Measurements from ENCODE around the gene AMZ2. TPM values are rescaled to one million over a fixed set of nuclear protein-coding genes. Genes with fewer than 3 reads are reported as not detected.
A peak's percentile ranks its signal among the peaks of the same experiment; 100 is the strongest.
"Not testable (repeated sequence)": the region's sequence is repeated elsewhere in the genome, so short reads cannot be mapped to it uniquely, and the experiment has no call there.

Gene AMZ2
- polyA plus RNA-seq, 3 donors: 34.0 to 67.6 (median 67.2) TPM

DNA sequence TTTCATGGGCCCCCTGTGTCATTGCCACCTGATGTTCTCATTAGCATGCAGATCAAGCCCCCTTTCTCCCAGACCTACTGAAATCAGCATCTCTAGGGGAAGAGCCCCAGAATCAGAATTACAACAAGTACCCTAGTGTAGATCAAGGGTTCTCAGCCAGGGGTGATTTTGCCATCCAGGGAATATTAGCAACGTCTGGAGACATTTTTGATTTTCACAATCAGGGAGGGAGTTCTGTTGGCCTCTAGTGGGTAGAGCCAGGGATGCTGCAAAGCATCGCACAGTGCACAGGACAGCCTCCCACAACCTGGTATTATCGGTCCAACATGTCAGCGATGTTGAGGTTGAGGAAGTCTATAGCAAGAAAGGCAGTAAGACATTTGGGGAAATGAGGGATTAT, 7.3 kb downstream of the AMZ2 start:
- Histone ChIP-seq H3K4me2 (replicated peaks; ENCODE audit: extremely low read depth, low read length, poor library complexity, severe bottlenecking) (peak overlapping the region; percentile 39), H3K9me3 (replicated peaks in 1 of 2; ENCODE audit: control insufficient read depth in 1 of 2, insufficient read depth in 1 of 2, low read length in 2 of 2) (no peaks in the 10 kb centered on the region), H3K27me3 (ENCODE audit: control insufficient read depth in 2 of 2, insufficient read depth in 2 of 2, low read length in 2 of 2) (peaks cover 0 to 6% of the 10 kb centered on the region in 2 donors), H3K36me3 (replicated peaks in 1 of 2; ENCODE audit: control insufficient read depth in 1 of 2, insufficient read depth in 2 of 2, low read length in 2 of 2) (peaks cover 2 to 8% of the 10 kb centered on the region in 2 donors), H3K9ac (ENCODE audit: insufficient read depth, low read length, poor library complexity, severe bottlenecking) (no peak overlapping the region), H3K27ac (ENCODE audit: low read depth in 1 of 2, low read length in 2 of 2) (peak overlapping the region in 1 of 2 donors; percentile 75), H2AFZ (ENCODE audit: insufficient read depth, low read depth, low read length, poor library complexity, severe bottlenecking) (no peak overlapping the region), H3K4me3 (replicated peaks in 1 of 3; ENCODE audit: low read depth in 2 of 3, low read length in 3 of 3) (no peak overlapping the region), H4K20me1 (ENCODE audit: insufficient read depth, low read length) (no peaks in the 10 kb centered on the region), H3K79me2 (ENCODE audit: insufficient read depth, low read length) (no peaks in the 10 kb centered on the region), H3K4me1 (ENCODE audit: control insufficient read depth in 1 of 2, insufficient read depth in 2 of 2, low read length in 2 of 2) (peaks cover 35 to 41% of the 10 kb centered on the region in 2 donors)
- Mint-ChIP-seq H3K27me3 (ENCODE audit: low read depth in 3 of 3) (peaks cover 8 to 9% (median 8%) of the 10 kb centered on the region in 3 donors), H3K4me1 (peaks cover 67% of the 10 kb centered on the region), H3K4me3 (peak overlapping the region in 1 of 2 donors; percentile 2), H3K36me3 (peaks cover 47 to 68% of the 10 kb centered on the region in 2 donors), H3K9me3 (peaks cover 0 to 5% (median 0%) of the 10 kb centered on the region in 7 donors), H3K27ac (peak overlapping the region in 6 of 7 donors; percentile 20 to 91 (median 78))
- 57% methylated on average over 4 of the region's 4 CpGs for WGBS (ENCODE audit: insufficient coverage)
- intact Hi-C loops (cut with micrococcal nuclease): no loop called here
- TF ChIP-seq, protein P1, sequence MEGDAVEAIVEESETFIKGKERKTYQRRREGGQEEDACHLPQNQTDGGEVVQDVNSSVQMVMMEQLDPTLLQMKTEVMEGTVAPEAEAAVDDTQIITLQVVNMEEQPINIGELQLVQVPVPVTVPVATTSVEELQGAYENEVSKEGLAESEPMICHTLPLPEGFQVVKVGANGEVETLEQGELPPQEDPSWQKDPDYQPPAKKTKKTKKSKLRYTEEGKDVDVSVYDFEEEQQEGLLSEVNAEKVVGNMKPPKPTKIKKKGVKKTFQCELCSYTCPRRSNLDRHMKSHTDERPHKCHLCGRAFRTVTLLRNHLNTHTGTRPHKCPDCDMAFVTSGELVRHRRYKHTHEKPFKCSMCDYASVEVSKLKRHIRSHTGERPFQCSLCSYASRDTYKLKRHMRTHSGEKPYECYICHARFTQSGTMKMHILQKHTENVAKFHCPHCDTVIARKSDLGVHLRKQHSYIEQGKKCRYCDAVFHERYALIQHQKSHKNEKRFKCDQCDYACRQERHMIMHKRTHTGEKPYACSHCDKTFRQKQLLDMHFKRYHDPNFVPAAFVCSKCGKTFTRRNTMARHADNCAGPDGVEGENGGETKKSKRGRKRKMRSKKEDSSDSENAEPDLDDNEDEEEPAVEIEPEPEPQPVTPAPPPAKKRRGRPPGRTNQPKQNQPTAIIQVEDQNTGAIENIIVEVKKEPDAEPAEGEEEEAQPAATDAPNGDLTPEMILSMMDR (IDR thresholded peaks at IDR 0.05): no peak
- no peak for DNase-seq

DNA sequence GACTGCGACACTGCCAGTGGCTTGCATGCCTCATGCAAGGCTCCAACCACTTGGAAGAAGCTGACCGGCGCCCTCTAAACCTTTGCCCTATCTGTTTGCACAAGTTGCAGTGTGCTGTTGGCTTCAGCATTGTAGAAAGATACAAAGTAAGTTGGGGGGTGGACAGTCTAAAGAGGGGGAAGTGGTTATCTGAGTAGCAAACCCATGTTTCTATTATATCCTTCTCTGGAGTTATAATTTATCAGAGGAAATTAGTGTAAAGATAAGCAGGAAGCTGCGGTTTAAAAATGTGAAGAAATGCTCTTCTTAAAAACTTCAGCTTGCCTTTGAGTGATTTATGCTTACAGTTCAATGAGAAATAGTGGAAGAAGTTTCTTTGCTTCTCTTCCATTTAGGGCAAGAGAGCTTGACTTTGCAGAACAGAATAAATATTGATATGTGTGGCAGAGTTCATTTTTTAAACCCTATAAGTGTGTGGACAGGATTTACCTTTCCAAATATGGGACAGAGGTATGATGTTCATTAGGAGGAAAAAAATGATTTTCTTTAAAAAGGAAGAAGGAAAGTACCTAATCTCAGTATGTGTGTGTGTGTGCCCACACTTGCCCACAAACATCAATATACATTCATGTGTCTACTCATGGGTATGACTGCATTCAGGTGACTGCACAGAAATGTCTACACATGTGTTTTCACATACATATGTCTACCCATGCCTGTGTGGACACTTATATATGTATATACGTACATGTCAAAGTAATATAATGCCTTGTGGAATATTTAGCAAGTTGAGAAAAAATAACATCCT, 8.1 kb downstream of the AMZ2 start:
- H3K36me3 ChIP-seq (replicated peaks in 1 of 2; ENCODE audit: control insufficient read depth in 1 of 2, insufficient read depth in 2 of 2, low read length in 2 of 2): peaks cover 2 to 7% of the 10 kb centered on the region in 2 donors
- TF ChIP-seq, protein P1 (IDR thresholded peaks at IDR 0.05): no peak

DNA sequence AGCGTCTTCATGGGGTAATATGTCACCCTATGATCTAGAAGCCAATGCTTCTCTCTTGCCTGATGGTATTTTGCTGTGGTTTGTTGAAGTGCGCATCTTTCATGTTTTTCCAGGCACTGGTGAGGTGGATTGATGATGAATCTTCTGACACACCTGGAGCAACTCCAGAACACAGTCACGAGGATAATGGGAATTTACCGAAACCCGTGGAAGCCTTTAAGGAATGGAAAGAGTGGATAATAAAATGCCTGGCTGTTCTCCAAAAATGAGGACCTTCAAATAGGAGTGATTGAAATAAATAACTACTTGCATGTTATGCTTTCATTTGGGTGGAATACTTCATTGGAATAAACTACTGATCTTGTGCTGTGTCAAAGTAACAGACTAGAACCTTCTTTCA, 8.9 kb downstream of the AMZ2 start:
- Mint-ChIP-seq H3K27me3 (ENCODE audit: low read depth in 3 of 3) (peaks cover 8 to 12% (median 12%) of the 10 kb centered on the region in 3 donors), H3K27ac (peak overlapping the region in 2 of 7 donors; percentile 30 to 91), H3K36me3 (peaks cover 47 to 68% of the 10 kb centered on the region in 2 donors), H3K4me1 (peaks cover 64% of the 10 kb centered on the region)
- H3K9me3 Mint-ChIP-seq; H2AFZ ChIP-seq (ENCODE audit: insufficient read depth, low read depth, low read length, poor library complexity, severe bottlenecking); H3K4me3 ChIP-seq (replicated peaks in 1 of 3; ENCODE audit: low read depth in 2 of 3, low read length in 3 of 3); H3K79me2 ChIP-seq (ENCODE audit: insufficient read depth, low read length); DNase-seq; H3K27me3 ChIP-seq (ENCODE audit: control insufficient read depth in 2 of 2, insufficient read depth in 2 of 2, low read length in 2 of 2); H3K36me3 ChIP-seq (replicated peaks in 1 of 2; ENCODE audit: control insufficient read depth in 1 of 2, insufficient read depth in 2 of 2, low read length in 2 of 2); H4K20me1 ChIP-seq (ENCODE audit: insufficient read depth, low read length); H3K4me3 Mint-ChIP-seq; intact Hi-C loops (cut with micrococcal nuclease); H3K27ac ChIP-seq (ENCODE audit: low read depth in 1 of 2, low read length in 2 of 2); H3K9me3 ChIP-seq (replicated peaks in 1 of 2; ENCODE audit: control insufficient read depth in 1 of 2, insufficient read depth in 1 of 2, low read length in 2 of 2); H3K9ac ChIP-seq (ENCODE audit: insufficient read depth, low read length, poor library complexity, severe bottlenecking); H3K4me2 ChIP-seq (replicated peaks; ENCODE audit: extremely low read depth, low read length, poor library complexity, severe bottlenecking): not testable (repeated sequence)
- H3K4me1 ChIP-seq (ENCODE audit: control insufficient read depth in 1 of 2, insufficient read depth in 2 of 2, low read length in 2 of 2): peaks cover 34 to 38% of the 10 kb centered on the region in 2 donors
- 82% methylated on average over 4 of the region's 5 CpGs for WGBS (ENCODE audit: insufficient coverage)

More for the DNA sequence above, 8.1 kb downstream of the AMZ2 start:
- Histone ChIP-seq H3K27ac (ENCODE audit: low read depth in 1 of 2, low read length in 2 of 2) (peak overlapping the region; percentile 20 to 75), H2AFZ (ENCODE audit: insufficient read depth, low read depth, low read length, poor library complexity, severe bottlenecking) (no peak overlapping the region), H3K4me2 (replicated peaks; ENCODE audit: extremely low read depth, low read length, poor library complexity, severe bottlenecking) (peak overlapping the region; percentile 39), H3K9me3 (replicated peaks in 1 of 2; ENCODE audit: control insufficient read depth in 1 of 2, insufficient read depth in 1 of 2, low read length in 2 of 2) (no peaks in the 10 kb centered on the region), H3K79me2 (ENCODE audit: insufficient read depth, low read length) (no peaks in the 10 kb centered on the region), H3K4me1 (ENCODE audit: control insufficient read depth in 1 of 2, insufficient read depth in 2 of 2, low read length in 2 of 2) (peaks cover 34 to 38% of the 10 kb centered on the region in 2 donors), H4K20me1 (ENCODE audit: insufficient read depth, low read length) (no peaks in the 10 kb centered on the region), H3K4me3 (replicated peaks in 1 of 3; ENCODE audit: low read depth in 2 of 3, low read length in 3 of 3) (no peak overlapping the region), H3K27me3 (ENCODE audit: control insufficient read depth in 2 of 2, insufficient read depth in 2 of 2, low read length in 2 of 2) (peaks cover 0 to 6% of the 10 kb centered on the region in 2 donors), H3K9ac (ENCODE audit: insufficient read depth, low read length, poor library complexity, severe bottlenecking) (no peak overlapping the region)
- peaks cover 43 to 71% of the 10 kb centered on the region in 2 donors for H3K36me3 Mint-ChIP-seq
- peak in 2 of 3 donors; percentile 44 to 68 for DNase-seq
- peak overlapping the region; percentile 20 to 91 (median 77) for H3K27ac Mint-ChIP-seq
- H3K4me1 Mint-ChIP-seq: peaks cover 64% of the 10 kb centered on the region
- peaks cover 0 to 5% (median 0%) of the 10 kb centered on the region in 7 donors for H3K9me3 Mint-ChIP-seq
- peaks cover 8 to 12% (median 12%) of the 10 kb centered on the region in 3 donors for H3K27me3 Mint-ChIP-seq (ENCODE audit: low read depth in 3 of 3)
- WGBS (ENCODE audit: insufficient coverage): no CpG with 5 or more reads among the region's 5 CpGs
- intact Hi-C loops (cut with micrococcal nuclease): no loop called here
- no peak overlapping the region for H3K4me3 Mint-ChIP-seq
